ENCODE results near the gene COG7.
"Not testable (repeated sequence)": the region's sequence is repeated elsewhere in the genome, so short reads cannot be mapped to it uniquely, and the experiment has no call there.

COG7 gene

GRCh38 chr16:23408823-23409298 is 44.1 kb downstream of the COG7 start:
- DNase-seq (ENCODE audit: low read depth) = no peak

GRCh38 chr16:23408242-23408822 is 44.7 kb downstream of the COG7 start:
- no peak for DNase-seq (ENCODE audit: low read depth)

- DNase-seq (ENCODE audit: low read depth) = no peak
Observed at GRCh38 chr16:23407436-23408127, 45.4 kb downstream of the COG7 start.

GRCh38 chr16:23406546-23407240 is 46.3 kb downstream of the COG7 start:
- no peak for DNase-seq (ENCODE audit: low read depth)

GRCh38 chr16:23406024-23406423 is 47.0 kb downstream of the COG7 start:
- DNase-seq (ENCODE audit: low read depth) = no peak

- DNase-seq (ENCODE audit: low read depth) = no peak
Observed at GRCh38 chr16:23403547-23403946, 49.4 kb downstream of the COG7 start.

GRCh38 chr16:23402100-23402499 is 50.9 kb downstream of the COG7 start:
- DNase-seq (ENCODE audit: low read depth) = no peak

GRCh38 chr16:23401139-23401538 is 51.9 kb downstream of the COG7 start:
- DNase-seq (ENCODE audit: low read depth) = no peak

GRCh38 chr16:23400447-23400846 is 52.5 kb downstream of the COG7 start:
- DNase-seq (ENCODE audit: low read depth) = not testable (repeated sequence)

- no peak for DNase-seq (ENCODE audit: low read depth)
Observed at GRCh38 chr16:23398987-23399805, 53.8 kb downstream of the COG7 start.

GRCh38 chr16:23397464-23397863 is 55.5 kb downstream of the COG7 start:
- no peak for DNase-seq (ENCODE audit: low read depth)

GRCh38 chr16:23395732-23396131 is 57.3 kb downstream of the COG7 start:
- DNase-seq (ENCODE audit: low read depth) = no peak

GRCh38 chr16:23394141-23394831 is 58.7 kb downstream of the COG7 start:
- DNase-seq (ENCODE audit: low read depth) = no peak

- DNase-seq (ENCODE audit: low read depth) = no peak
Observed at GRCh38 chr16:23392223-23392600, 60.8 kb downstream of the COG7 start.

- no peak for DNase-seq (ENCODE audit: low read depth)
Observed at GRCh38 chr16:23391381-23392222, 61.4 kb downstream of the COG7 start.

GRCh38 chr16:23389936-23390335 is 63.1 kb downstream of the COG7 start:
- DNase-seq (ENCODE audit: low read depth) = not testable (repeated sequence)

GRCh38 chr16:23389201-23389600 is 63.8 kb downstream of the COG7 start:
- no peak for DNase-seq (ENCODE audit: low read depth)

- no peak for DNase-seq (ENCODE audit: low read depth)
Observed at GRCh38 chr16:23388786-23389185, 64.2 kb downstream of the COG7 start.

- DNase-seq (ENCODE audit: low read depth) = no peak
Observed at GRCh38 chr16:23387666-23388065, 65.3 kb downstream of the COG7 start.

- DNase-seq (ENCODE audit: low read depth) = no peak
Observed at GRCh38 chr16:23385441-23385840, 67.5 kb downstream of the COG7 start.

GRCh38 chr16:23384878-23385277 is 68.1 kb downstream of the COG7 start:
- no peak for DNase-seq (ENCODE audit: low read depth)
